Measurements from ENCODE around the gene MYL12B.

Gene MYL12B

GRCh38 chr18:3305933-3306332 is 44.0 kb downstream of the MYL12B start:
- TF ChIP-seq SIN3A (IDR thresholded peaks at IDR 0.05; ENCODE audit: borderline replicate concordance, insufficient read depth, low read length): no peak
- TF ChIP-seq FOXP2 (optimal IDR thresholded peaks at IDR 0.05; ENCODE audit: borderline replicate concordance, extremely low read depth, extremely low read length, insufficient read depth): peak; percentile 49

DNA sequence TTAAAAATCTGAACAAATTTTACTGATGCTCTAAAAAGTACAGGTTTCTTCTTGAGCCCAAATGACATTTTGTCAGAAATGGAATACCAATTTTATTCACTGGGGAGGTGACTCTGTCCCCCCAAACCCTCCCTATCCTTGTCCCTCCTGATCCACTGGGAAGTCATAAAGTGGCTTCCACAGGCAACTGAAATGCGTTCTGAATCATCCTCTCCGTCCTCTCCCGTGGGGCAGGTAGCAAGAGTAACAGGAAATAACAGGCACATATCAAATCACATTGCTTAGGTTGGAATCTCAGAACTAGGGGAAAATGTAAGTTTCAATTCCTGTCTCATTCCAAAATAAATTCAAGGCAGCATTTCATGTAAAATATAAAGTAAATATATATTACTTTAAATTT is 44.5 kb downstream of the MYL12B start:
- TF ChIP-seq SIN3A (IDR thresholded peaks at IDR 0.05; ENCODE audit: borderline replicate concordance, insufficient read depth, low read length) (no peak), FOXP2 (optimal IDR thresholded peaks at IDR 0.05; ENCODE audit: borderline replicate concordance, extremely low read depth, extremely low read length, insufficient read depth) (no peak), TAF1 (IDR thresholded peaks at IDR 0.05; ENCODE audit: borderline replicate concordance, insufficient read depth, low read length) (no peak), POLR2AphosphoS5 (IDR thresholded peaks at IDR 0.05; ENCODE audit: low read depth, low read length) (no peak)
- TF ChIP-seq, protein P1, sequence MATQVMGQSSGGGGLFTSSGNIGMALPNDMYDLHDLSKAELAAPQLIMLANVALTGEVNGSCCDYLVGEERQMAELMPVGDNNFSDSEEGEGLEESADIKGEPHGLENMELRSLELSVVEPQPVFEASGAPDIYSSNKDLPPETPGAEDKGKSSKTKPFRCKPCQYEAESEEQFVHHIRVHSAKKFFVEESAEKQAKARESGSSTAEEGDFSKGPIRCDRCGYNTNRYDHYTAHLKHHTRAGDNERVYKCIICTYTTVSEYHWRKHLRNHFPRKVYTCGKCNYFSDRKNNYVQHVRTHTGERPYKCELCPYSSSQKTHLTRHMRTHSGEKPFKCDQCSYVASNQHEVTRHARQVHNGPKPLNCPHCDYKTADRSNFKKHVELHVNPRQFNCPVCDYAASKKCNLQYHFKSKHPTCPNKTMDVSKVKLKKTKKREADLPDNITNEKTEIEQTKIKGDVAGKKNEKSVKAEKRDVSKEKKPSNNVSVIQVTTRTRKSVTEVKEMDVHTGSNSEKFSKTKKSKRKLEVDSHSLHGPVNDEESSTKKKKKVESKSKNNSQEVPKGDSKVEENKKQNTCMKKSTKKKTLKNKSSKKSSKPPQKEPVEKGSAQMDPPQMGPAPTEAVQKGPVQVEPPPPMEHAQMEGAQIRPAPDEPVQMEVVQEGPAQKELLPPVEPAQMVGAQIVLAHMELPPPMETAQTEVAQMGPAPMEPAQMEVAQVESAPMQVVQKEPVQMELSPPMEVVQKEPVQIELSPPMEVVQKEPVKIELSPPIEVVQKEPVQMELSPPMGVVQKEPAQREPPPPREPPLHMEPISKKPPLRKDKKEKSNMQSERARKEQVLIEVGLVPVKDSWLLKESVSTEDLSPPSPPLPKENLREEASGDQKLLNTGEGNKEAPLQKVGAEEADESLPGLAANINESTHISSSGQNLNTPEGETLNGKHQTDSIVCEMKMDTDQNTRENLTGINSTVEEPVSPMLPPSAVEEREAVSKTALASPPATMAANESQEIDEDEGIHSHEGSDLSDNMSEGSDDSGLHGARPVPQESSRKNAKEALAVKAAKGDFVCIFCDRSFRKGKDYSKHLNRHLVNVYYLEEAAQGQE (IDR thresholded peaks at IDR 0.05; ENCODE audit: insufficient read depth in 1 of 2, low read depth in 2 of 2, low read length in 2 of 2): no peak

- TF ChIP-seq SIN3A (IDR thresholded peaks at IDR 0.05; ENCODE audit: borderline replicate concordance, insufficient read depth, low read length): no peak
- no peak for TF ChIP-seq POLR2AphosphoS5 (IDR thresholded peaks at IDR 0.05; ENCODE audit: low read depth, low read length)
- TF ChIP-seq, protein P1 (IDR thresholded peaks at IDR 0.05; ENCODE audit: insufficient read depth in 1 of 2, low read depth in 2 of 2, low read length in 2 of 2): no peak
- TF ChIP-seq TAF1 (IDR thresholded peaks at IDR 0.05; ENCODE audit: borderline replicate concordance, insufficient read depth, low read length): no peak
Observed at GRCh38 chr18:3313685-3314084, 51.8 kb downstream of the MYL12B start.

DNA sequence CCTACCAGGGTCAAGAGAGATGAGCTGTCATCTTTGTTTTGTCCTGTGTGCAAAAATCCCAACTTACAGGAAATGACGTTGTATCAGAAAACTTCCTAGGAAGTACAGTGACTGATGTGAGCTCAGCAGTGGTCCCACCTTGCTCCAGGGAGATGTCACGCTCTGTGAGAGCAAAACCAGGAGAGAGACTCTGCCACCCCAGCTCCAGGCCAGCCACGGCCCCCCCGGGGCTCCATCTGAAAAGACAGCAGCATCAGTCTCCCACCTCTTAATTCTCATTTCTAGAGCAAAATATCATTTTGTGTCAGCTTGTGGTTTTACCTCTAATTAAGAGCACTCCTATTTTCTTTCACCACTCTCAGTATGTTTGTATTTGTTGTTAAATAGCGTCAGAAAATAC is 57.5 kb downstream of the MYL12B start:
- TF ChIP-seq FOXP2 (optimal IDR thresholded peaks at IDR 0.05; ENCODE audit: borderline replicate concordance, extremely low read depth, extremely low read length, insufficient read depth) (no peak), SIN3A (IDR thresholded peaks at IDR 0.05; ENCODE audit: borderline replicate concordance, insufficient read depth, low read length) (no peak), TAF1 (IDR thresholded peaks at IDR 0.05; ENCODE audit: borderline replicate concordance, insufficient read depth, low read length) (no peak)

DNA sequence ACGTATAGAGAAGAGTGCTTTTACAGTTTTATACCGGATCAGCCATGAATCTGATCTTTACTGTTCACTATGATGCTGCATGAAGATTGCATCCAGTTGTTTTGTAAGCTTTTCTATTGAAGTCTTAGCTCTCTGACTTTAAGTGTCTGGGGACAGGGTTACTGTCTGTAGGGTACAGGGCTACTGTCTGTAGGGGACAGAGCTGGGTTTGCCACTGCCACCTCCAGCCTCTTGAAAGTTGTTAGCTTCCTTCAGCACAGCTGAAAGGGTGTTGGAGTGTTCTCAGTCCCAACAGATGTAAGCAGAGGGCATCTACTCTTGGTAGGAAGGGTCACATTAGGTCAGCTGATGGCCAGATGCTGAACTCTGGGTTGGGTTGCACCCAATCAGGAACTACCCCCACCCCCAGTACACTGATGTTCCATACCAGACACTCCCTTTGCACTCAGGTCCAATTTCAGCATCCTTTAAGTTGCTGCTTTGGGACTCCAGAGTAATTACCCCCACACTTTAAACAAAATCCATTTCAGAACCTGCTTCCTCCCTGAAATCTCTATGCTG is 58.0 kb downstream of the MYL12B start:
- no peak for TF ChIP-seq TAF1 (IDR thresholded peaks at IDR 0.05; ENCODE audit: borderline replicate concordance, insufficient read depth, low read length)

GRCh38 chr18:3321133-3321812 is 59.3 kb downstream of the MYL12B start:
- TF ChIP-seq POLR2AphosphoS5 (IDR thresholded peaks at IDR 0.05; ENCODE audit: low read depth, low read length) (no peak), TAF1 (IDR thresholded peaks at IDR 0.05; ENCODE audit: borderline replicate concordance, insufficient read depth, low read length) (no peak), FOXP2 (optimal IDR thresholded peaks at IDR 0.05; ENCODE audit: borderline replicate concordance, extremely low read depth, extremely low read length, insufficient read depth) (no peak), SIN3A (IDR thresholded peaks at IDR 0.05; ENCODE audit: borderline replicate concordance, insufficient read depth, low read length) (no peak)
- TF ChIP-seq, protein P1 (IDR thresholded peaks at IDR 0.05; ENCODE audit: insufficient read depth in 1 of 2, low read depth in 2 of 2, low read length in 2 of 2): no peak

Data from PFSK-1 (cell line).